Urothelium cell line (cell line): Measurements from ENCODE around the gene WFDC1.

Experiments used
- DNase-seq: peaks from one replicate; pipeline ENCODE4 v3.0.0; 2011; ENCODE audit warnings: low spot score, mixed read lengths
- FAIRE-seq: peaks from 2 replicates; lab custom pipeline; 2011; peaks lifted over from hg19 to GRCh38; lab: Jason Lieb, UNC

The WFDC1 gene

DNA sequence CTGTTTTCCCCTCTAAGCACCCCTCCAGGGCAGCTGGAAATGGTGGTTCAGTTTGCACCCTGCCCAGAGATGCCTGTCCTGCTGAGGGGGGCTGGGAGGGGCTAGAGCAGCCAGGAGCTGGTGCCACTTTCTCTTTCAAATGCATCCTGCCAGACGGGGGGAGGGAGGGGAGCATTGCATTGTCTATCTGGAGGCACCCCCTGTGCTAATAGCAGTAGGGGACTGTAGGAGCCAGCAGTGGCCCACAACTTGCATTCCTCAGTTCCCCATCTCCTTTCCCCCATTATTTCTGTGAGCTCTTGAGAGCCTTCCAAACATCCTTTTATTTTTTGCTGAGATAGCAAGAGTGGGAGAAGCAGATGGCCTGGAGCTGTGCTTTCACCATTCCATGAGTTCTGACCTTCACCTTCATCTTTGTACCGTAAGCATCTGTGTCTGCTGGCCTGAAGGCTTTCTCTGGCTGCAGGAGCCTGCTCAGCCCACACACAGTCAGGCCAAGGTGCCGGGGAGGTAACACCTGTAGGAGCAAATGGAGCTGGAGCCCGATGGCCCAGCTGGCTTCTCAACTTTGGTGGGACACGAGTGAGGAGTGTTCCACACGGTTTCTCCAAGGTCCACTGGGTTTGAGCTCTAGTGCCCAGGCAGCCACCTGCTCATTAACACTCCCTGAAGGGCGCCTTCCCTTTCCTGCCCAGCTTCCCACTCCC is 5.2 kb downstream of the WFDC1 start:
- FAIRE-seq (no peak), DNase-seq (no peak)

- FAIRE-seq (no peak), DNase-seq (no peak)
Measured at GRCh38 chr16:84302111-84302954, 7.7 kb downstream of the WFDC1 start.

GRCh38 chr16:84303023-84303422 is 8.3 kb downstream of the WFDC1 start:
- DNase-seq: no peak
- no peak for FAIRE-seq

DNA sequence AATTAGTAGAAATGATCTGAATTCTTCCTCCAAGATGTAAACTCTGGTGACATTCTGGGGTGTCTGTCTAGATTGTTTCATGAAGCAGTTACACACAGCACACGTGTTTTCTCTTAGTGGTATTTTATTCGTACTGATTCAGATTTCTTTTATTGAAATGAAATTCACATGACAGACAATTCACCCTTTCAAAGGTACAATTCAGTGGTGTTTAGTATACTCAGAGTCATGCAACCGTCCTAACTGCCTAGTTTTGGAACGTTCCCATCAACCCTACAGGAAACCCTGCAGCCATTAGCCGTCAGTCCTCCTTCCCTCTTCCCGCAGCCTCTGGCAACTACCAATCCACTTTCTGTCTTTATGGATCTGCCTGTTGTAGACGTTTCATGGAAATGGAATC is 8.8 kb downstream of the WFDC1 start:
- FAIRE-seq (no peak), DNase-seq (no peak)

DNA sequence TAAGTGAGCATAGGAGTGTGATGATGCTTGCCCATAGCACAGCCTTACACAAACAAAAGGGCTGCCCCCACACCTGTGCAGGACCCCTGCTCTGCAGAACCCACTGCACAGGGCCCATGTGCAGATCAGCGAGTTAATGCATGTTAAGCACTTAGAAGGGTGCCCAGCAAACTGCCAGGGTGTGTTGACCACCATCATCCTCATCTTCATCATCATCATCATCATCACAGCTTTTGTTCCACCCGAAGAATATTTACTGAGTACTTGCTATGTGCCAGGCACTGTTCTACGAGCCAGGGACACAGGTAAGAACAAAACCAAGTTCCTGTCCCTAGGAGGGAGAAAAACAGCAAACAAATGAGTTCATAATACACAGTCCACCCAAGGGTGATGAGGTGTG is 11.9 kb downstream of the WFDC1 start:
- FAIRE-seq (no peak), DNase-seq (no peak)

DNA sequence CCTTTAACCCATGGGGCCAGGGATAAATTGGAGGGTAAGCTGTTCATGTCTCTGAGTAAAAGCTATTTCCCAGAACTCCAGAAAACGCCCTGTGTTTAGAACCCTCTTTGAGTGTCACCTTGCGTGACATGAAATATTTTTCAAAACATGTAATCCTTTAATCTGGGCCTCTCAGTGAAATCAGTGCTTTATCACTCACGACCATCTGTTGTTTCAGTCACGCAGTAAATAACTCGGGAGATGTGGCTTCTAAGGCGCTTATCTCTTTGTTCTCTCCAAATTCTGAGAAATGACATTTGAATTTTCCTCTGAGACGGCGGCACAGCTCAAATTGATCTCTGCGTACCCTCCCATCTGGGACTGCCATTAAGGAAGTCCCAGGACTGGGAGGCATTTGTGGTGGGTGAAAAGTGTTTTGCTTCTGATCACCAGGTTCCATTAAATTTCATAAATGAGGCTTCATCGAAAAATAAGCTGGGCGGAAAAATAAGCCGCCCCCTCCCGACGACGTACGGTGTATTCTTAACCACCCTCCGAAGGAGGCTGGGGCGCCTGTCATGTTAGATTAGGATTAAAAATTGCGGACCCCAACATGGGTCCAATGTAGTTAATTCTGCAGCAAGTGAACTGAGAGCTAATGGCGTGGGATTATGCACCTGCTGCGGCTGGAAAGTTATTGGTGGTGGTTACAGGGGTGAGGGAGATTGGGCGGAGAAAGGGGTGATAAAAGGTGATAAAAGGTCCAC is 12.7 kb downstream of the WFDC1 start:
- DNase-seq: no peak
- FAIRE-seq: no peak

GRCh38 chr16:84308120-84308519 is 13.4 kb downstream of the WFDC1 start:
- no peak for FAIRE-seq
- DNase-seq: peak; percentile 27

DNA sequence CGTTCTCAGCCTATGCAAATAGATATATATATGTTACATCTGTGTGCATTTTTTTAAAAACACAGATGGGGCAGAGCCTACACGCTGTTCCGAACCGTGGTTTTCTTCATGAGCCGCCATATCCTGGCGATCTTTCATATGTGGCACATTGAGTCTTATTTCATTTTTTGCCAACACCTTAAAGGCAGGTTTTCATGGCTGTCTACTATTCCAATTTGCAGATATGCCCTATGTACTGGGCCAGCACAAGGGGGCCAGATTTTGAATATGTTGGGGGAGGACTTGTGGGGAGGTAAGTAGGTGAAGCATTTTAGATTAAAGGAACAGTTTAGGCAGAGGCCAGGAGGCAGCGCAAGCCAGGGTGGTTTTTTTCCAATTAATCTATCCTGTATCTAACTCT is 16.0 kb downstream of the WFDC1 start:
- no peak for DNase-seq
- no peak for FAIRE-seq

GRCh38 chr16:84312783-84313382 is 18.2 kb downstream of the WFDC1 start:
- no peak for FAIRE-seq

GRCh38 chr16:84313921-84314320 is 19.2 kb downstream of the WFDC1 start:
- DNase-seq (no peak), FAIRE-seq (no peak)

More at GRCh38 chr16:84312783-84313382, 18.2 kb downstream of the WFDC1 start:
- DNase-seq: no peak

DNA sequence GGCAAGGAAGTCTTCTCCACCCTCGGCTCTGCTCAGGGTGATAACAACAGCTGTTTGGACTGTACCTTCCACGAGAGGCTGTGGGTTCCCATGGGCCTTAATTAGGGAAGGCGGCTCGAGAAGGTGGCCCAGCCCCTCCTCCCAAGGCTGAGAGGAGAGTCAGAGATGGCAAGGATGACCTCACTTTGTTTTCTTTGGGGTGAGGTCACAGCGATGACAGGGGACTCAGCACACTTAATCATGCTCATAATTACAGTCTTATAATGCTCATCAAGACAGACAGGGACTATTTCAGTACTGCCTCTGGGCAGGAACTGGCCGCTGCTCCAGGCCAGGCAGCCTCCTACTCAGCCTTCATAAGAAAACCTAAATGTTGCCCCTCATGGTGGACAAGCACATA is 19.7 kb downstream of the WFDC1 start:
- FAIRE-seq (no peak), DNase-seq (no peak)

- no peak for DNase-seq
- FAIRE-seq: no peak
Measured at GRCh38 chr16:84314814-84315213, 20.1 kb downstream of the WFDC1 start.

GRCh38 chr16:84315422-84315821 is 20.7 kb downstream of the WFDC1 start:
- DNase-seq: no peak
- no peak for FAIRE-seq

- DNase-seq: no peak
- FAIRE-seq: no peak
Measured at GRCh38 chr16:84318091-84318975, 23.7 kb downstream of the WFDC1 start.

- DNase-seq (no peak), FAIRE-seq (no peak)
Measured at GRCh38 chr16:84319146-84319760, 24.6 kb downstream of the WFDC1 start.

- no peak for FAIRE-seq
- DNase-seq: no peak
Measured at GRCh38 chr16:84320511-84320910, 25.8 kb downstream of the WFDC1 start.

DNA sequence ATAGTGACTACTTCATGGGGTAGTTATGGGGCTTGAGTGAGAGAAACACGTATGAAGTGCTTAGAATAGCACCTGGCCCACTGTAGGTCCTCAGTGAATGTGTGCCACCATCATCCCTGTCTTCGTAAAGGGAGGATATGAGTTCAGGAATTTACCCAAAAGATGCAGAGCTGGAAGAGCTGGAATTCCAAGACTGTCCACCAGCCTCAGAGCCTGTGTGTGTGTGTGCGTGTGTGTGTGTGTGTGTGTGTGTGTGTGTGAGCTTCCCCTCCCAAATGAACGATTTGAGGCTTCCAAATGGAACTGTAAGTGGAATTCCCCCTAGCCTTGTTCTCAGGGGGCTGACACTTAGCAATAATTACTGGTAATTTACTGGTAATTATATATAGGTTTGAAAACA is 27.3 kb downstream of the WFDC1 start:
- no peak for FAIRE-seq
- no peak for DNase-seq

DNA sequence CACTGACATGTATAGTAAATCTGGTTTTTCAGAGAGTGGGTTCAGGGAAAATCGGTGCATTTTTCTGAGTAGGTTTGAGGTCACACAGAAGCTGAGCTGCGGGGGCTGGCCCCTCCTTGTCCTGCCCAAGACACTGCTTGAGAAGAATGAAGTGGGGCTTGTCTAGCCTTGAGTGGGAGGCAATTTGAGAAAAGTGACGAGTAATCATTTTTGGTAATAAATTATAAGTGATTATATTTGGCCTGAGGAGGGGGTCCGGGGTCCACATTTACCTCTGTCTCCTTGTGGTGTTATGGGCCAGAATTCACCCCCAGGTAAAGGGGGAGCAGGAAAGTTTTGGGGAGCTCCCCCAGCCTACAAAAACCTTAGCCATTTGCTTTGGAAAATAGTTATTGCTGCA is 28.1 kb downstream of the WFDC1 start:
- FAIRE-seq (no peak), DNase-seq (no peak)

GRCh38 chr16:84323606-84324005 is 28.9 kb downstream of the WFDC1 start:
- no peak for DNase-seq

More at GRCh38 chr16:84323606-84324005, 28.9 kb downstream of the WFDC1 start:
- FAIRE-seq: no peak
